CD14-positive monocyte (primary cell): ENCODE results near the gene VPS26B. TPM values are rescaled to one million over a fixed set of nuclear protein-coding genes. Genes with fewer than 3 reads are reported as not detected.

Source experiments
- DNase-seq, 3 donors: peaks; one replicate each; pipeline ENCODE4 v3.0.0-alpha.2; 2011 to 2022
- H2AFZ ChIP-seq: 2 replicates; pipeline ENCODE4 v1.6.0; 2012; ENCODE audit warnings: mild to moderate bottlenecking, low read depth, low read length, inconsistent platforms; ENCODE audit not compliant: insufficient read depth, poor library complexity, severe bottlenecking
- H3K27ac ChIP-seq, 2 donors: 1 replicate in 1 of 2; 2 replicates in 1 of 2; pipeline ENCODE4 v1.5.1; 2012 to 2013; ENCODE audit warnings: low read length in 2 of 2, control low read depth in 1 of 2, inconsistent platforms in 1 of 2, low read depth in 1 of 2, mild to moderate bottlenecking in 1 of 2
- H3K27me3 ChIP-seq, 2 donors: one replicate each; pipeline versions ENCODE4 v1.6.0 to v1.6.1; 2011 to 2013; ENCODE audit warnings: low read length in 2 of 2; ENCODE audit not compliant: control insufficient read depth in 2 of 2, insufficient read depth in 2 of 2
- H3K36me3 ChIP-seq, 2 donors: replicated peaks in 1 of 2; 1 replicate in 1 of 2; 2 replicates in 1 of 2; pipeline versions ENCODE4 v1.5.1 to v1.6.1; 2012 to 2013; ENCODE audit warnings: low read length in 2 of 2, control low read depth in 1 of 2, inconsistent platforms in 1 of 2, mild to moderate bottlenecking in 1 of 2; ENCODE audit not compliant: insufficient read depth in 2 of 2, control insufficient read depth in 1 of 2
- H3K4me1 ChIP-seq, 2 donors: 1 replicate in 1 of 2; 2 replicates in 1 of 2; pipeline versions ENCODE4 v1.5.1 to v1.6.1; 2012 to 2013; ENCODE audit warnings: low read length in 2 of 2, control low read depth in 1 of 2, inconsistent platforms in 1 of 2, mild to moderate bottlenecking in 1 of 2, moderate library complexity in 1 of 2; ENCODE audit not compliant: insufficient read depth in 2 of 2, control insufficient read depth in 1 of 2
- H3K4me2 ChIP-seq: replicated peaks from 2 replicates; pipeline ENCODE3; 2012; ENCODE audit warnings: low read length, moderate library complexity, mild to moderate bottlenecking; ENCODE audit not compliant: poor library complexity, severe bottlenecking; ENCODE audit errors: extremely low read depth
- H3K4me3 ChIP-seq, 3 experiments: fragments of 200-600 bp in 1 of 3; sonication (generic) in 1 of 3; replicated peaks in 1 of 3; 1 replicate in 2 of 3; 2 replicates in 1 of 3; pipeline ENCODE4 v1.5.1; 2011 to 2013; ENCODE audit warnings: low read length in 3 of 3, mild to moderate bottlenecking in 3 of 3, control low read depth in 2 of 3, low read depth in 2 of 3, inconsistent platforms in 1 of 3, moderate library complexity in 1 of 3
- H3K79me2 ChIP-seq: 2 replicates; pipeline ENCODE4 v1.6.0; 2012; ENCODE audit warnings: mild to moderate bottlenecking, control low read depth, inconsistent platforms, low read length, moderate library complexity; ENCODE audit not compliant: insufficient read depth
- H3K9ac ChIP-seq: 2 replicates; pipeline ENCODE4 v1.6.0; 2017; ENCODE audit warnings: low read length, mild to moderate bottlenecking; ENCODE audit not compliant: insufficient read depth, poor library complexity, severe bottlenecking
- H3K9me3 ChIP-seq, 2 donors: replicated peaks in 1 of 2; 1 replicate in 1 of 2; 2 replicates in 1 of 2; pipeline versions ENCODE4 v1.5.1 to v1.6.1; 2012 to 2013; ENCODE audit warnings: low read length in 2 of 2, control low read depth in 1 of 2; ENCODE audit not compliant: control insufficient read depth in 1 of 2, insufficient read depth in 1 of 2
- H4K20me1 ChIP-seq: 2 replicates; pipeline ENCODE4 v1.6.0; 2012; ENCODE audit warnings: mild to moderate bottlenecking, low read length, control low read depth, moderate library complexity; ENCODE audit not compliant: insufficient read depth
- H3K27ac Mint-ChIP-seq, 7 donors: one replicate each; pipeline ENCODE4 v1.8.0; 2020; ENCODE audit warnings: mild to moderate bottlenecking in 7 of 7, mixed read lengths in 7 of 7, moderate library complexity in 6 of 7, inconsistent platforms in 2 of 7
- H3K27me3 Mint-ChIP-seq, 3 donors: one replicate each; pipeline ENCODE4 v1.8.0; 2021 to 2022; ENCODE audit warnings: low read depth in 3 of 3, mild to moderate bottlenecking in 3 of 3, mixed read lengths in 3 of 3, moderate library complexity in 3 of 3, inconsistent platforms in 1 of 3
- H3K36me3 Mint-ChIP-seq, 2 donors: one replicate each; pipeline ENCODE4 v1.8.0; 2020; ENCODE audit warnings: mixed read lengths in 2 of 2, inconsistent platforms in 1 of 2, mild to moderate bottlenecking in 1 of 2
- H3K4me1 Mint-ChIP-seq: one replicate; pipeline ENCODE4 v1.8.0; 2020; ENCODE audit warnings: mild to moderate bottlenecking, mixed read lengths
- H3K4me3 Mint-ChIP-seq, 2 donors: one replicate each; pipeline ENCODE4 v1.8.0; 2020; ENCODE audit warnings: mild to moderate bottlenecking in 2 of 2, mixed read lengths in 2 of 2, moderate library complexity in 1 of 2
- H3K9me3 Mint-ChIP-seq, 7 donors: one replicate each; pipeline ENCODE4 v1.8.0; 2020 to 2022; ENCODE audit warnings: mixed read lengths in 7 of 7, mild to moderate bottlenecking in 6 of 7, moderate library complexity in 6 of 7, inconsistent platforms in 2 of 7
- WGBS: methylation state at CpG from one replicate; pipeline ENCODE4 v1.1.5; 2013; ENCODE audit warnings: missing lambda C conversion rate; ENCODE audit not compliant: insufficient coverage; 5-methylcytosine and 5-hydroxymethylcytosine counted together
- intact Hi-C, 2 donors: fragments of 100-400 bp; cut with micrococcal nuclease; formaldehyde crosslinking; loops; one replicate each; pipeline versions ENCODE4 v1.15.0 to v1.15.1; 2023
- polyA plus RNA-seq, 3 donors: library from polyadenylated mRNA; depleted of rRNA in 1 of 3; unstranded in 2 of 3; stranded (reverse) in 1 of 3; fragments of 300-500 nt in 2 of 3; fragments of >200 nt in 1 of 3; fragmentation: Illumina TruSeq in 2 of 3; gene quantifications; 1 replicate in 2 of 3; 2 replicates in 1 of 3; pipeline ENCODE4 v1.2.3, GENCODE V29; 2012 to 2021
- TF ChIP-seq, protein P1 (sequence below): fragments of 200-600 bp; IDR thresholded peaks from one replicate; pipeline ENCODE4 v1.8.0; 2022; ENCODE audit warnings: antibody characterized with exemption, mild to moderate bottlenecking

The VPS26B gene
- polyA plus RNA-seq, 3 donors = 30.4 to 38.4 (median 34.3) TPM

GRCh38 chr11:134290646-134291045 is 66.2 kb downstream of the VPS26B start:
- Histone ChIP-seq H3K4me2 (no peak overlapping the region), H3K4me3 (no peak overlapping the region), H2AFZ (no peak overlapping the region), H3K9ac (no peak overlapping the region), H3K27ac (no peak overlapping the region), H3K79me2 (no peaks in the 10 kb centered on the region), H3K9me3 (no peaks in the 10 kb centered on the region), H4K20me1 (no peaks in the 10 kb centered on the region), H3K4me1 (no peaks in the 10 kb centered on the region), H3K27me3 (peaks cover 0 to 2% of the 10 kb centered on the region in 2 donors), H3K36me3 (no peaks in the 10 kb centered on the region)
- no peak for DNase-seq
- intact Hi-C loops = no loop called here
- H3K4me3 Mint-ChIP-seq = no peak overlapping the region
- TF ChIP-seq, protein P1, sequence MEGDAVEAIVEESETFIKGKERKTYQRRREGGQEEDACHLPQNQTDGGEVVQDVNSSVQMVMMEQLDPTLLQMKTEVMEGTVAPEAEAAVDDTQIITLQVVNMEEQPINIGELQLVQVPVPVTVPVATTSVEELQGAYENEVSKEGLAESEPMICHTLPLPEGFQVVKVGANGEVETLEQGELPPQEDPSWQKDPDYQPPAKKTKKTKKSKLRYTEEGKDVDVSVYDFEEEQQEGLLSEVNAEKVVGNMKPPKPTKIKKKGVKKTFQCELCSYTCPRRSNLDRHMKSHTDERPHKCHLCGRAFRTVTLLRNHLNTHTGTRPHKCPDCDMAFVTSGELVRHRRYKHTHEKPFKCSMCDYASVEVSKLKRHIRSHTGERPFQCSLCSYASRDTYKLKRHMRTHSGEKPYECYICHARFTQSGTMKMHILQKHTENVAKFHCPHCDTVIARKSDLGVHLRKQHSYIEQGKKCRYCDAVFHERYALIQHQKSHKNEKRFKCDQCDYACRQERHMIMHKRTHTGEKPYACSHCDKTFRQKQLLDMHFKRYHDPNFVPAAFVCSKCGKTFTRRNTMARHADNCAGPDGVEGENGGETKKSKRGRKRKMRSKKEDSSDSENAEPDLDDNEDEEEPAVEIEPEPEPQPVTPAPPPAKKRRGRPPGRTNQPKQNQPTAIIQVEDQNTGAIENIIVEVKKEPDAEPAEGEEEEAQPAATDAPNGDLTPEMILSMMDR = no peak
- no peaks in the 10 kb centered on the region for H3K36me3 Mint-ChIP-seq
- 96% methylated on average over 7 of the region's 7 CpGs for WGBS
- H3K9me3 Mint-ChIP-seq = peaks cover 0 to 4% (median 0%) of the 10 kb centered on the region in 7 donors
- no peaks in the 10 kb centered on the region for H3K4me1 Mint-ChIP-seq
- H3K27ac Mint-ChIP-seq = peak overlapping the region in 1 of 7 donors; percentile 6
- peaks cover 8 to 31% (median 16%) of the 10 kb centered on the region in 3 donors for H3K27me3 Mint-ChIP-seq

- no peaks in the 10 kb centered on the region for H4K20me1 ChIP-seq
- H3K4me2 ChIP-seq = no peak overlapping the region
- no peaks in the 10 kb centered on the region for H3K9me3 ChIP-seq
- intact Hi-C loops = no loop called here
- no peak for DNase-seq
- H3K4me1 ChIP-seq = no peaks in the 10 kb centered on the region
- H3K27me3 Mint-ChIP-seq = peaks cover 8 to 28% (median 16%) of the 10 kb centered on the region in 3 donors
- H3K4me3 ChIP-seq = no peak overlapping the region
- WGBS = 97% methylated on average over 6 of the region's 6 CpGs
- H2AFZ ChIP-seq = no peak overlapping the region
- no peak overlapping the region for H3K9ac ChIP-seq
- H3K4me1 Mint-ChIP-seq = no peaks in the 10 kb centered on the region
- H3K79me2 ChIP-seq = no peaks in the 10 kb centered on the region
- H3K9me3 Mint-ChIP-seq = peaks cover 0 to 3% (median 0%) of the 10 kb centered on the region in 7 donors
- peaks cover 0 to 2% of the 10 kb centered on the region in 2 donors for H3K27me3 ChIP-seq
- H3K27ac Mint-ChIP-seq = no peak overlapping the region
- H3K27ac ChIP-seq = no peak overlapping the region
- TF ChIP-seq, protein P1 = no peak
- no peaks in the 10 kb centered on the region for H3K36me3 Mint-ChIP-seq
- no peak overlapping the region for H3K4me3 Mint-ChIP-seq
- H3K36me3 ChIP-seq = no peaks in the 10 kb centered on the region
Observed at GRCh38 chr11:134291196-134291595, 66.7 kb downstream of the VPS26B start.
